PFSK-1 (cell line): Measurements from ENCODE around the gene STARD7.

Experiments
- FOXP2 ChIP-seq: optimal IDR thresholded peaks from 2 replicates; pipeline ENCODE3; 2011; ENCODE audit warnings: borderline replicate concordance, control low read depth, inconsistent platforms; ENCODE audit not compliant: insufficient read depth; ENCODE audit errors: extremely low read length, extremely low read depth
- POLR2AphosphoS5 ChIP-seq: IDR thresholded peaks from 2 replicates; pipeline ENCODE4 v1.6.1; 2012; ENCODE audit warnings: low read depth, mild to moderate bottlenecking, control low read depth, low read length, moderate library complexity
- REST ChIP-seq, 2 experiments: IDR thresholded peaks; 2 replicates each; pipeline versions ENCODE4 v1.6.1 to v1.8.0; 2011 to 2012; ENCODE audit warnings: low read depth in 2 of 2, low read length in 2 of 2, control low read depth in 1 of 2, inconsistent platforms in 1 of 2, mild to moderate bottlenecking in 1 of 2, moderate library complexity in 1 of 2; ENCODE audit not compliant: insufficient read depth in 1 of 2
- SIN3A ChIP-seq: IDR thresholded peaks from 2 replicates; pipeline ENCODE4 v1.6.1; 2012; ENCODE audit warnings: mild to moderate bottlenecking, low read length, moderate library complexity, borderline replicate concordance; ENCODE audit not compliant: insufficient read depth
- TAF1 ChIP-seq: IDR thresholded peaks from 2 replicates; pipeline ENCODE4 v1.6.1; 2012; ENCODE audit warnings: low read length, control low read depth, borderline replicate concordance; ENCODE audit not compliant: insufficient read depth

The STARD7 gene

GRCh38 chr2:96147593-96148201 is 60.9 kb downstream of the STARD7 start:
- TF ChIP-seq REST (IDR thresholded peaks at IDR 0.05; ENCODE audit: insufficient read depth in 1 of 2, low read depth in 2 of 2, low read length in 2 of 2) (no peak), POLR2AphosphoS5 (no peak), FOXP2 (no peak), TAF1 (no peak), SIN3A (no peak)

- no peak for TF ChIP-seq FOXP2
- TF ChIP-seq SIN3A, result no peak
- no peak for TF ChIP-seq TAF1
- TF ChIP-seq POLR2AphosphoS5, result no peak
- no peak for TF ChIP-seq REST (IDR thresholded peaks at IDR 0.05; ENCODE audit: insufficient read depth in 1 of 2, low read depth in 2 of 2, low read length in 2 of 2)
These were observed 61.6 kb downstream of the STARD7 start for GRCh38 chr2:96146881-96147592.

GRCh38 chr2:96146153-96146880 is 62.3 kb downstream of the STARD7 start:
- TF ChIP-seq FOXP2, result no peak
- TF ChIP-seq REST (IDR thresholded peaks at IDR 0.05; ENCODE audit: insufficient read depth in 1 of 2, low read depth in 2 of 2, low read length in 2 of 2), result no peak
- TF ChIP-seq POLR2AphosphoS5, result no peak
- no peak for TF ChIP-seq TAF1
- no peak for TF ChIP-seq SIN3A

GRCh38 chr2:96145848-96146152 is 62.8 kb downstream of the STARD7 start:
- TF ChIP-seq TAF1, result no peak
- TF ChIP-seq REST (IDR thresholded peaks at IDR 0.05; ENCODE audit: insufficient read depth in 1 of 2, low read depth in 2 of 2, low read length in 2 of 2), result no peak
- no peak for TF ChIP-seq SIN3A
